NCI-H82 (cell line): ENCODE data around the gene NBR1.
"Not testable (repeated sequence)": the region's sequence is repeated elsewhere in the genome, so short reads cannot be mapped to it uniquely, and the experiment has no call there.

Experiments
- DNase-seq: peaks from one replicate; lab custom pipeline; 2025; lab: John Stamatoyannopoulos, UW

NBR1 gene

GRCh38 chr17:43153197-43153835 is 17.7 kb upstream of the NBR1 start:
- peak; percentile 17 for DNase-seq

GRCh38 chr17:43155666-43156065 is 15.3 kb upstream of the NBR1 start:
- DNase-seq = no peak

DNA sequence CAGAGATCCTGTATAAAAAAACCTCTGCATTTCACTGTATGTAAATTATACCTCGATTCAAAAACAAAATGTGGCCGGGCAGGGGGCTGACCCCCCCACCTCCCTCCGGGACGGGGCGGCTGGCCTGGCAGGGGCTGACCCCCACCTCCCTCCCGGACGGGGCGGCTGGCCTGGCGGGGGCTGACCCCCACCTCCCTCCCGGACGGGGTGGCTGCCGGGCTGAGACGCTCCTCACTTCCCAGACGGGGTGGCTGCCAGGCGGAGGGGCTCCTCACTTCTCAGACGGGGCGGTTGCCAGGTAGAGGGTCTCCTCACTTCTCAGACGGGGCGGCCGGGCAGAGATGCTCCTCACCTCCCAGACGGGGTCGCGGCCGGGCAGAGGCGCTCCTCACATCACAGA is 11.8 kb upstream of the NBR1 start:
- DNase-seq = not testable (repeated sequence)

DNA sequence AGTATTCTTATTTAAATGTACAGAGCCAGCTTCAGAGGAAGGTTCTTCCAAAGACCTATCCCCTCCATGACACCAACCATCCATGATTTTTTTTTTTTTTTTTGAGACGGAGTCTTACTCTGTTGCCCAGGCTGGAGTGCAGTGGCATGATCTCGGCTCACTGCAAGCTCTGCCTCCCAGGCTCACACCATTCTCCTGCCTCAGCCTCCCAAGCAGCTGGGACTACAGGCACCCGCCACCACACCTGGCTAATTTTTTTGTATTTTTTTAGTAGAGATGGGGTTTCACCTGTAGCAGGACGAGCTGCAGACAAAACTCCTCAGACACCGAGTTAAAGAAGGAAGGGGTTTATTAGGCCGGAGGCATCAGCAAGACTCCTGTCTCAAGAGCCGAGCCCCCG is 11.1 kb upstream of the NBR1 start:
- DNase-seq = not testable (repeated sequence)

DNA sequence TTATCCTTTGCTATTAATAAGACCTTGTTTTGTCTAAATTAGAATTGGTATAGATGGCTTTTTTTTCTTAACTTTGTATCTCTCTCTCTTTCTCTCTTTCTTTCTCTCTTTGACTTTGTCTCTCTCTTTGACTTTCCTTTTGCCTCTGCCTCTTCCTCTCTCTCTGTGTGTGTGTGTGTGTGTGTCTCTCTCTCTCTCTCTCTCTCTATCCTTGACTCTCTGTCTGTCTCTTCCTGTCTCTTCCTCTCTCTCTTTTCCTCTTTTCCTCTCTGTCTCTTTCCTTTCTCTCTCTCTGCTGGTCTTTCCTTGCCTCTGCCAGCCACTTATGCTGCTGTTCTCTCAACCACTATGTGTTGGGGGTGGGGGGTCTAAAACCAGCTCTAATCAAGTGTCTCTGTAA is 5.0 kb upstream of the NBR1 start:
- DNase-seq = not testable (repeated sequence)

DNA sequence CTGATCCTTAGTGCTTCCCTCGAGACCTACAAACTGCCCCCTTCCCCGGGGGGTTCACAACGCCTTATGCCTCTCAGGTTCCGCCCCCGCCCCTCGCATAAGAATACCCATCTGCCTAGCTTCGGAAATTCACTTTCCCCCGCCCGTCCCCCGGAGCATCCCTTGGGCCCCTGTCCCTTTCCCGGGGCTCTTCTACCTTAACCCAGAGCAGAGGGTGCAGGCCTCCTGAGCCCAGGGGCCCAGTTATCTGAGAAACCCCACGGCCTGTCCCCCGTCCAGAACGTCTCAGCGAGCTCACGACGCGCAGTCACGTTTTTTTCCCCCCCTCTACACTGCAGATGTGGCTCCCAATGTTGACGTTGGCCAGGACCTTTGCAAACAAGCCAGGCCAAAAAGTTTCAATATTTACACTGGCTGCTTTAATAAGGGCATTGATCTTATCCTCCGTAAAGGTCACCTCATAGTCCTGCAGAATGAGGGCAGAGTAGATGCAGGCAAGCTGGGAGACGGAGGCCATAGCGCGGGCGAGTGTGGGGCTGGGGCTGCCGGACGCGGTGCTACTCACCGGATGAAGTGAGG is 1.4 kb upstream of the NBR1 start:
- peak; percentile 65 for DNase-seq

DNA sequence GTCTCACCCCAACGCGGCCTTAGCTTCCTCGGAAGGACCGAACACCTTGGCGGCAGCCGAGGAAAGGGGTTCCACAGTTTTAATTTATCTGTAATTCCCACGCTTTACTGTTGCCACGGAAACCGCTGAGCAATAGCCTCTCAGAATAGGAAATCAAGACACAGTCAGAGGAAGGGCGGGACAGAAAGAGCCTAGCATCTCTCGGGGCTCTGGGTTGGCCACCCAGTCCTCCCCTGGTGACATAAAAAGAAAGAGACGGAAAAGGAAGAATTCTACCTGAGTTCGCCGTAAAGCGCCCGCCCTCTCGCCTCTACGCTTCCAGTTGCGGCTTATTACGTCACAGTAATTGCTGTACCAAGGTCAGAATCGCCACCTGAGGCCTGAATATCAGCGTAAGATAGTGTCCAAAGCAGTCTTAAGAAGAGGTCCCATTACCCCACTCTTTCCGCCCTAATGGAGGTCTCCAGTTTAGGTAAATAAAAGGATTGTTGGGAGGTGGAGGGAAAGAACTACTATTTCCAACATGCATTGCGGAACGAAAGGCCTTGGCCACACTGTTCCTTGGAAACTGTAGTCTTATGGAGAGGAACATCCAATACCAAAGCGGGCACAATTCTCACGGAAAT is 761 bp upstream of the NBR1 start:
- DNase-seq = peak; percentile 96

- peak; percentile 50 for DNase-seq
Observed at GRCh38 chr17:43171586-43172487, 823 bp downstream of the NBR1 start.

DNA sequence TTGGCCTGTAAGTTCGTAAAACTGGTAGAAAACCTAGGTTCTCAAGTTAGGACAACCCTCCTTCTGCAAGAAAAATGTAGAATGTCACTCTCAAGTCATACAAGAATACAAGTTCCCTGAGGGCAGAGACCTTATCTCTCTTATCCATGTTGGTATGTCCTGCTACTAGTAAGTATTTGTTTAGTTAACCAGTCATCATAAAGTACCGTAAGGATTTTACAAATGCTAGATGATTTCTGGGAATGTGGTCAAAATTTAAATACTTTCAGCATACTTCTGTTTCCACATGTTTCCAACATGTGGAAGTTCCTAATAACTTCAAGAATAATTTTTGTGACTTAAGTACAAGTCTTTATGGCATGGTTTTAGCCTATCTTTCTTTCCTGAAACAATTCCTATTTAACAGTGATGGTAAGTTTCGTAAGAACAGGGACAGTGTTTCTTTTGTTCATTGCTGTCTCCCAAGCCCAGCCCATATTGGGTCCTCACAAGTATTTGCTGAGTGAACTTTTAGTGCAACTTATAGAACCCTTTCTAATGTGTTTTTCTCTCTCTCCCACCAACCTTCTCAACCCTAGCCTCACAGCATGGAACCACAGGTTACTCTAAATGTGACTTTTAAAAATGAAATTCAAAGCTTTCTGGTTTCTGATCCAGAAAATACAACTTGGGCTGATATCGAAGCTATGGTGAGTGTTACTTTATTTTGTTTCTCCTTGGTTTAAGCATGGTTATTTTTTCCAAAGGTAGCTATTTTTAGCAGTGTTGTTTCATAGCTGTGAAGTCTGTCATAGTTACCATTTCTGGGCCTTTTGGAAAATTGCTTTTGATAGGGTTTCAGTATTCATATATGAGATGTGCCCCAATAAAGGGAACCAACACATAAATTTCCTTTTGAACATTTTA is 4.5 kb downstream of the NBR1 start:
- DNase-seq = no peak

GRCh38 chr17:43176119-43176570 is 5.1 kb downstream of the NBR1 start:
- no peak for DNase-seq

GRCh38 chr17:43183921-43184320 is 12.9 kb downstream of the NBR1 start:
- DNase-seq = no peak

- not testable (repeated sequence) for DNase-seq
Observed at GRCh38 chr17:43186656-43187055, 15.6 kb downstream of the NBR1 start.

- no peak for DNase-seq
Observed at GRCh38 chr17:43193251-43193650, 22.2 kb downstream of the NBR1 start.

- no peak for DNase-seq
Observed at GRCh38 chr17:43199633-43200032, 28.6 kb downstream of the NBR1 start.

- DNase-seq = peak; percentile 47
Observed at GRCh38 chr17:43200127-43200526, 29.1 kb downstream of the NBR1 start.

DNA sequence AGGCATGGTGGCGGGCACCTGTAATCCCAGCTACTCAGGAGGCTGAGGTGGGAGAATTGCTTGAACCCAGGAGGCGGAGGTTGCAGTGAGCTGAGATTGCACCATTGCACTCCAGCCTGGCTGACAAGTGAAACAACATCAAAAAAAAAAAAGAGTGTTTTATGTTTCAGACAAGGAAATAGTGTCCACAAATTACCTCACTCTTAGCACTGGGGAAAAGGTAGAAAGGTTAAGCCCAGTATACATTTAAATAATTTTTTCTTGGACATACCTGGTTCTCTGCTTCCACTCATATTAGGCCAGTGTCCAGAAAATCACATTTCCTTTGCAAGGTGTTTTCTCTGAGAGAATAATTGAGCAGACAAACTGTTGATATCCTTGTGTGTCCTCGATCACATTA is 32.0 kb downstream of the NBR1 start:
- not testable (repeated sequence) for DNase-seq

DNA sequence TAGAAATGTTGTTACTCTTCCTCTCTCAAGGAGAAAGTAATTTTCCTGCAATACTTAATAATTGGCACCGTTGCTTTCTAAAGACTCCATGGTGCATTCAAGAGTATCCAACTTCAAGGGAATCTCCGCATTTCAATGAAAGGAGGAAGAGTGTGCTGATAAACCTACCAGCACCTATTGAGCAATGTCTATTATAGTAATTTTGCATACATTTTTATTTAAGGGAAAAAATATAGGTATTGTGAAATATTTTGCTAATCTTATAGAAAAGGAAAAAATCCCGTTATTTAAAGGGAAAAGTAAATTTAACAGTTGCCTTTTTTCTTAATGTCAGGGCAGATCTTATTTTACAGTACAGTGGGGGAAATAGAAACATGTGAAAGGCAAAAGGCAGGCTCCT is 39.6 kb downstream of the NBR1 start:
- no peak for DNase-seq

DNA sequence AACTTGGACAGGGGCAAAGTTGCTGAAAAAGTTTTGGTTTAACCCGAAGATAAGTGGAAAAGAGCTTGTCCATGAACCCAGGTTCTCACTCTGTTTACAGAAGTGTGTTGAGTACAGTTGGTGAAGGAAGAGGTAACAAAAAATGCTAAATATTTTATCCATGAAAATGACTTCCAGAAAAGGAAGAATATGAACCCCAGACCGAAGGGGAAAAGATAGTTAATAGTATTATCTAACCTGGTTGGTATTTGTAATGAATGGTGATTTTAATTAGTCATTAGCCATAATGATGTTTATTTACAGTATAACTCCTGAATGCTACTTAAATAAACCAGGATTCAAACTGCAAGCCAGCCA is 40.1 kb downstream of the NBR1 start:
- DNase-seq = no peak

- peak; percentile 87 for DNase-seq
Observed at GRCh38 chr17:43211480-43212402, 40.7 kb downstream of the NBR1 start, which contains the start of gene TMEM106A. Gene TMEM106A (plus strand): TSS chr17:43211875. CDS start chr17:43213042, 1,167 bp downstream.
